ENCODE data around the gene SEMG2. TPM values are rescaled to one million over a fixed set of nuclear protein-coding genes. Genes with fewer than 3 reads are reported as not detected.

Gene SEMG2
- total RNA-seq, 1 experiment from 2014 or later, result not detected

DNA sequence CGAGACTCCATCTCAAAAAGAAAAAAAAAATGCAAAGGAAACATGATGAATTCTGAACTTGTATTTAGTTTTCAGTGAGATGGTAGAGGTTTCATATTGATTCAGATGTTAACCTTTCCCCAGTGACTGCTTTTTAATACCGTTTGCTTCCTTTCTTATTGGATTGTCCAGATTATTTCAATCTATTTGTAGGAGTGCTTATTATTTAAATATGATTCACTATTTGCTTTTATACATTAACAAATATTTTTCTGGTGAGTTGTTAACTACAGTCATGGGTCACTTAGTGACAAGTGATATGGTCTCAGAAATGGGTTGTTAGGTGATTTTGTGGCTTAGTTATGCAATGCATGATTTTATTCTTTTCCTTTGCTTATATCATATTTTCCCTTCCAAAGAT, 38.1 kb upstream of the SEMG2 start:
- ChIA-PET POLR2A (no interaction called here), RAD21 (ENCODE audit: low non-redundant PET in 1 of 2, low total read pairs in 2 of 2, uncharacterized antibody in 2 of 2, unreplicated experiment in 2 of 2) (no interaction called here), CTCF (interaction anchor here (1.1 kb wide), 1 partner anchor 44 kb away, joined by 3 read pairs; no protein-coding TSS in a partner anchor)
- H3K27me3 ChIP-seq (ENCODE audit: insufficient read depth, low read length), result no peaks in the 10 kb centered on the region
- no peaks in the 10 kb centered on the region for H4K20me1 ChIP-seq (ENCODE audit: insufficient read depth)
- H3K27ac ChIP-seq (ENCODE audit: low read depth, low read length), result no peak overlapping the region
- intact Hi-C loops (cut with micrococcal nuclease), result no loop called here
- no peaks in the 10 kb centered on the region for H3K9me2 ChIP-seq (ENCODE audit: insufficient read depth)
- H3K36me3 ChIP-seq (ENCODE audit: control insufficient read depth in 1 of 2, insufficient read depth in 2 of 2, low read length in 2 of 2), result no peaks in the 10 kb centered on the region
- no peak for ATAC-seq
- no peaks in the 10 kb centered on the region for H3K79me2 ChIP-seq (ENCODE audit: insufficient read depth, low read length)
- H3K9me3 ChIP-seq (ENCODE audit: control insufficient read depth in 1 of 2, insufficient read depth in 1 of 2, low read depth in 1 of 2, low read length in 2 of 2), result no peaks in the 10 kb centered on the region
- no TSS peak for BruUV-seq (replicated peaks)
- H2AFZ ChIP-seq (ENCODE audit: low read depth, low read length, poor library complexity, severe bottlenecking), result no peak overlapping the region
- no peaks in the 10 kb centered on the region for H3K4me1 ChIP-seq (ENCODE audit: control insufficient read depth in 1 of 2, insufficient read depth in 2 of 2, low read length in 2 of 2)
- H3K4me3 ChIP-seq (replicated peaks in 1 of 2; ENCODE audit: low read depth in 1 of 2, low read length in 2 of 2), result no peak overlapping the region
- no peak overlapping the region for H3K9ac ChIP-seq (ENCODE audit: low read length)
- no peak overlapping the region for H3K4me2 ChIP-seq (ENCODE audit: low read length)
- no peak for DNase-seq (ENCODE audit: low read depth, low spot score)
- TF ChIP-seq ELF1 (IDR thresholded peaks at IDR 0.05; ENCODE audit: borderline replicate concordance, low read depth) (no peak), SIN3A (IDR thresholded peaks at IDR 0.05; ENCODE audit: low read depth) (no peak), FOSL1 (IDR thresholded peaks at IDR 0.05; ENCODE audit: low read depth) (no peak), ATF3 (IDR thresholded peaks at IDR 0.05) (no peak), CBX3 (IDR thresholded peaks at IDR 0.05; ENCODE audit: low read depth) (no peak), POLR2AphosphoS5 (IDR thresholded peaks at IDR 0.05; ENCODE audit: low read depth, low read length) (no peak), EZH2phosphoT487 (IDR thresholded peaks at IDR 0.05; ENCODE audit: borderline replicate concordance) (no peak), ZNF274 (IDR thresholded peaks at IDR 0.05; ENCODE audit: low read depth, low read length) (no peak), YY1 (IDR thresholded peaks at IDR 0.05; ENCODE audit: extremely low read depth, insufficient replicate concordance, low read depth, low read length) (no peak), EZH2 (IDR thresholded peaks at IDR 0.05) (no peak), MAX (IDR thresholded peaks at IDR 0.05) (no peak), ZBTB33 (IDR thresholded peaks at IDR 0.05; ENCODE audit: extremely low read depth, insufficient replicate concordance, low read length) (no peak), POLR2A (IDR thresholded peaks at IDR 0.05; ENCODE audit: borderline replicate concordance, extremely low read depth, insufficient read depth, insufficient read length) (no peak), JUND (IDR thresholded peaks at IDR 0.05) (no peak), EGR1 (IDR thresholded peaks at IDR 0.05; ENCODE audit: low read depth) (no peak), TCF7L2 (IDR thresholded peaks at IDR 0.05; ENCODE audit: borderline replicate concordance, extremely low read depth, insufficient read depth, insufficient read length) (no peak)
